Measurements from ENCODE around the gene SPATA32.

DNA sequence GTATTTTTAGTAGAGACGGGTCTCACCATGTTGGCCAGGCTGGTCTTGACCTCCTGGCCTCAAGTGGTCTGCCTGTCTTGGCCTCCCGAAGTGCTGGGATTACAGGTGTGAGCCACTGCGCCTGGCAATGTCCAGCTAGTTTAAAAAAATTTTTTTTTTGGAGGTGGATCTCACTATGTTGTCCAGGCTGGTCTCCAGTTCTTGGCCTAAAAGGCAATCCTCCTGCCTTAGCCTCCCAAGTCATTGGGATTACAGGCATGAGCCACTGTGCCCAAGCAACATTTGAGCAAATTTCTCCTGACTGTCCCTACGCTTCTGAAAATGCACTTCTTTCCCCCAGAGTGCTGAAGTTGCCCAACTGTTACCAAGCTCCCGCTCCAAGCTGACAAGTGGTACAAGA is 46.9 kb upstream of the SPATA32 start:
- TF ChIP-seq POLR2A (IDR thresholded peaks at IDR 0.05; ENCODE audit: low read length) (no peak), GATA1 (IDR thresholded peaks at IDR 0.05; ENCODE audit: low read depth, low read length) (no peak)

Measured in erythroblast (primary cell).